Gastrocnemius medialis (tissue), 4 donors: ENCODE measurements around the gene GNAI3. TPM values are rescaled to one million over a fixed set of nuclear protein-coding genes. Genes with fewer than 3 reads are reported as not detected.

ENCODE experiments used
- ATAC-seq, 2 donors: fragments of 150-250 bp; one replicate each; pipeline ENCODE4 v1.9.1; 2016
- DNase-seq, 2 donors: peaks; one replicate each; pipeline ENCODE4 v3.0.0-alpha.2; 2019
- H3K27ac ChIP-seq, 4 donors: fragments of 200-600 bp; sonication (generic); 1 replicate in 1 of 4; 2 replicates in 3 of 4; pipeline ENCODE4 v1.5.1; 2016 to 2018; ENCODE audit warnings: mild to moderate bottlenecking in 2 of 4, moderate library complexity in 1 of 4
- H3K27me3 ChIP-seq, 3 donors: fragments of 200-600 bp; sonication (generic) in 2 of 3; 1 replicate in 1 of 3; 2 replicates in 2 of 3; pipeline versions ENCODE4 v1.5.1 to v1.6.0; 2016 to 2019; ENCODE audit warnings: mild to moderate bottlenecking in 1 of 3, moderate library complexity in 1 of 3
- H3K36me3 ChIP-seq, 2 donors: fragments of 200-600 bp; sonication (generic) in 1 of 2; one replicate each; pipeline ENCODE4 v1.5.1; 2017 to 2018
- H3K4me1 ChIP-seq, 2 donors: fragments of 200-600 bp; sonication (generic) in 1 of 2; one replicate each; pipeline ENCODE4 v1.5.1; 2016 to 2017; ENCODE audit warnings: mild to moderate bottlenecking in 2 of 2
- H3K4me3 ChIP-seq, 4 donors: fragments of 200-600 bp; sonication (generic) in 3 of 4; 1 replicate in 1 of 4; 2 replicates in 3 of 4; pipeline ENCODE4 v1.5.1; 2016 to 2019; ENCODE audit warnings: mild to moderate bottlenecking in 2 of 4
- H3K9me3 ChIP-seq, 3 donors: fragments of 200-600 bp; sonication (generic) in 2 of 3; 1 replicate in 1 of 3; 2 replicates in 2 of 3; pipeline ENCODE4 v1.5.1; 2016 to 2019
- POLR2A ChIP-seq, 2 donors: fragments of 450-650 bp; IDR thresholded peaks; one replicate each; pipeline ENCODE4 v1.6.1; 2017; ENCODE audit warnings: antibody characterized with exemption in 2 of 2, mild to moderate bottlenecking in 2 of 2, moderate library complexity in 2 of 2
- in situ Hi-C, 4 donors: fragments of 200-750 bp; cut with MboI; loops; one replicate each; pipeline versions ENCODE4 v1.15.0 to v1.8.0; 2017; ENCODE audit warnings: low sequenced_read_pairs in 4 of 4
- intact Hi-C: fragments of 100-400 bp; cut with DNase I; formaldehyde crosslinking; loops from one replicate; pipeline ENCODE4 v1.15.1; 2023; ENCODE audit warnings: low total_unique reads
- total RNA-seq, 4 donors: library from RNA; depleted of rRNA; stranded (reverse); fragments of >200 nt; gene quantifications; one replicate each; pipeline versions ENCODE4 v1.1.0 to v1.2.3, GENCODE V29; 2016
- TF ChIP-seq, protein P1 (sequence below), 5 experiments: fragments of 450-650 bp in 3 of 5; fragments of 200-600 bp in 2 of 5; sonication (generic) in 2 of 5; IDR thresholded peaks in 4 of 5; conservative IDR thresholded peaks in 1 of 5; 1 replicate in 4 of 5; 2 replicates in 1 of 5; pipeline ENCODE4 v1.5.1; 2016 to 2019; ENCODE audit warnings: antibody characterized with exemption in 5 of 5, mild to moderate bottlenecking in 3 of 5, moderate library complexity in 3 of 5

The GNAI3 gene
- total RNA-seq, 4 donors from 2014 or later = 0.90 to 2.5 (median 1.8) TPM

DNA sequence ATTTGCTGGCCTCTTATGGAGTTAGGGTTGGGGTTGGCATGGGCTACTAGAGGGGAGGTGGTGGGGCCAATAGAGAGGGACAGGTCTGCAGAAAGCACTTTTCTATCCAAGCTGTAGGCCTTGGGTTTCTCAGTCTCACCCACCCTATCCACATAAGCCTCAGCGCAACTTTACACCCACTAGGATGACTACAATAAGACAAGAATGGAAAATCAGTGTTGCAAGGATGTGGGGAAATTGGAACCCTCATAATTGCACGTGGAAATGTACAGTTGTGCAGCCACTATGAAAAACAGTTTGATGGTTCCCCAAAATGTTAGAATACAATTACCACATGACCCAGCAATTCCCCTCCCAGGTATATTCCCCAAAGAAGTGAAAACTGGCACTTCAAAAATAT, 93.4 kb downstream of the GNAI3 start:
- Histone ChIP-seq H3K4me3 (no peak overlapping the region), H3K9me3 (no peaks in the 10 kb centered on the region), H3K27ac (no peak overlapping the region), H3K27me3 (no peaks in the 10 kb centered on the region), H3K4me1 (peaks cover 0 to 6% of the 10 kb centered on the region in 2 donors), H3K36me3 (no peaks in the 10 kb centered on the region)
- in situ Hi-C loops = loop anchor here (5.0 to 10.0 kb wide), 3 partner anchors 130 to 345 kb away; partner anchors contain the start of gene AHCYL1 (in 1 of the 4)
- intact Hi-C loops = loop anchor here (2.0 to 5.0 kb wide), 4 partner anchors 45 to 343 kb away; partner anchors contain the start of genes AHCYL1, GNAI3 and GSTM1
- ATAC-seq = no peak
- TF ChIP-seq POLR2A (IDR thresholded peaks at IDR 0.05) = no peak
- TF ChIP-seq, protein P1, sequence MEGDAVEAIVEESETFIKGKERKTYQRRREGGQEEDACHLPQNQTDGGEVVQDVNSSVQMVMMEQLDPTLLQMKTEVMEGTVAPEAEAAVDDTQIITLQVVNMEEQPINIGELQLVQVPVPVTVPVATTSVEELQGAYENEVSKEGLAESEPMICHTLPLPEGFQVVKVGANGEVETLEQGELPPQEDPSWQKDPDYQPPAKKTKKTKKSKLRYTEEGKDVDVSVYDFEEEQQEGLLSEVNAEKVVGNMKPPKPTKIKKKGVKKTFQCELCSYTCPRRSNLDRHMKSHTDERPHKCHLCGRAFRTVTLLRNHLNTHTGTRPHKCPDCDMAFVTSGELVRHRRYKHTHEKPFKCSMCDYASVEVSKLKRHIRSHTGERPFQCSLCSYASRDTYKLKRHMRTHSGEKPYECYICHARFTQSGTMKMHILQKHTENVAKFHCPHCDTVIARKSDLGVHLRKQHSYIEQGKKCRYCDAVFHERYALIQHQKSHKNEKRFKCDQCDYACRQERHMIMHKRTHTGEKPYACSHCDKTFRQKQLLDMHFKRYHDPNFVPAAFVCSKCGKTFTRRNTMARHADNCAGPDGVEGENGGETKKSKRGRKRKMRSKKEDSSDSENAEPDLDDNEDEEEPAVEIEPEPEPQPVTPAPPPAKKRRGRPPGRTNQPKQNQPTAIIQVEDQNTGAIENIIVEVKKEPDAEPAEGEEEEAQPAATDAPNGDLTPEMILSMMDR (IDR thresholded peaks at IDR 0.05 in 4 of 5, conservative IDR thresholded peaks at IDR 0.05 in 1 of 5) = no peak
- no peak for DNase-seq

DNA sequence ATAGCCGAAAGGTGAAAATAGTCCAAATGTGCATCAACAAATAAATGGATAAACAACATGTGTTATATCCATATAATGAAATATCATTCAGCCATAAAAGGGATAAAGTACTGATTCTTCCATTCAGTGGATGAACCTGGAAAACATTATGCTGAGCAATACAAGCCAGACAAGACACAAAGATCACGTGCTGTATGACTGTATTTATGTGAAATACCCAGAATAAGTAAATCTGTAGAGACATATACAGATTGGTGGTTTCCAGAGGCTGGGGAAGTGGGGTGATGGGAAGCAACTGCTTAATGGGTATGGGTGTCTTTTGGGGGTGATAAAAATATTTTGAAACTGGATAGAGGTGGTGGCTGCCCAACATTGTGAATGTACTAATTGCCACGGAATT, 94.2 kb downstream of the GNAI3 start:
- in situ Hi-C loops = loop anchor here (5.0 to 10.0 kb wide), 3 partner anchors 130 to 345 kb away; partner anchors contain the start of gene AHCYL1 (in 1 of the 4)
- TF ChIP-seq, protein P1 (IDR thresholded peaks at IDR 0.05 in 4 of 5, conservative IDR thresholded peaks at IDR 0.05 in 1 of 5) = no peak
- TF ChIP-seq POLR2A (IDR thresholded peaks at IDR 0.05) = no peak
- intact Hi-C loops = loop anchor here (2.0 to 5.0 kb wide), 3 partner anchors 44 to 95 kb away; partner anchors contain the start of genes GNAI3 and GSTM1

DNA sequence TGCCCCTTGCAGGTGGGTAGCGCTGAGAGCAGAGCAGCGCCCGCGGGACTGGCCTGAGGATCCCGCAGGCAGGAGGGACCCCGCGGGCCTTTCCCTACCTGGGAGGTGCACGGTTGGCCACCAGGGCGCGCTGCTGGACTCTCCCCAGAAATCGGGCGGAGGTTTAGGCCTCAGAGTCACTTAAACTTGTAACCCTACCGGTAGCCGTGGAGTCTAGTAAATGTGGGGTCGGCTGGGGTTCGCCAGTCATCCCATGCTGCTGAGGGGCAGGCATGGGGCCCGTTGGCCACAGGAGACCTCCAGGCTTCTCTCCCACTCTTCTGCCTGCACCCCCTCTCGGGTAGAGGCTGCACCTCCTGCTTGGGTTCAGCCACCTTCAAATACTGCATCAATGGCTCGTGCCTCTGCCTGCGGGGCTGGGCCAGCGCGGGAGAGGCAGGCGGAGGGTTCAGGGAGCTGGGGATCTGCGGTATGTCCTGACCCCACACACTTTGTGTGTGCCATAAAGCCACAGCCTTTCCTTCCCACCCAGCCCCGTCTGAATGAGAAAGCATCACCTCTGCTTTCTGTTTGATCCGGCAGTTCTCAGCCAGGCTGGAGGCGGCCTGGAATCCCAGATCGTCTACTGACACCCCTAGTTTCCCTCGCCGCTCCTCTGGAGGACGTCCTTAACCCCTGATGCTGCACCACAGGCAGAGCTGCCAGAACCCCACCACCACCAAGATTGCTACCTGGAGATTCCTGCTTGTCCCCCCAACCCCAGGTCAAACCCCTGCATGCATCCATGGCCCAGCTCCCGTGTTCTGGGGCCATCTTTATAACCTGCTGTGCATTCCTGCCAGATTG, 95.2 kb downstream of the GNAI3 start:
- Histone ChIP-seq H3K27ac (no peak overlapping the region), H3K4me1 (peaks cover 0 to 6% of the 10 kb centered on the region in 2 donors), H3K27me3 (no peaks in the 10 kb centered on the region), H3K4me3 (peak overlapping the region in 1 of 4 donors; percentile 14), H3K36me3 (no peaks in the 10 kb centered on the region), H3K9me3 (no peaks in the 10 kb centered on the region)
- in situ Hi-C loops (loop anchor here (5.0 to 10.0 kb wide), 3 partner anchors 129 to 344 kb away; partner anchors contain the start of gene AHCYL1 (in 1 of the 4)), intact Hi-C loops (loop anchor here (2.0 to 5.0 kb wide), 3 partner anchors 43 to 96 kb away; partner anchors contain the start of genes GNAI3 and GSTM1)
- TF ChIP-seq, protein P1 (IDR thresholded peaks at IDR 0.05 in 4 of 5, conservative IDR thresholded peaks at IDR 0.05 in 1 of 5) = peak; percentile 73 to 92 (median 85)
- no peak for TF ChIP-seq POLR2A (IDR thresholded peaks at IDR 0.05)
- DNase-seq = peak; percentile 60 to 69
- peak; percentile 92 to 95 for ATAC-seq

More for the DNA sequence above, 94.2 kb downstream of the GNAI3 start:
- Histone ChIP-seq H3K36me3 (no peaks in the 10 kb centered on the region), H3K4me3 (no peak overlapping the region), H3K27ac (no peak overlapping the region), H3K27me3 (no peaks in the 10 kb centered on the region), H3K9me3 (no peaks in the 10 kb centered on the region), H3K4me1 (peaks cover 0 to 6% of the 10 kb centered on the region in 2 donors)
- ATAC-seq (no peak), DNase-seq (no peak)

DNA sequence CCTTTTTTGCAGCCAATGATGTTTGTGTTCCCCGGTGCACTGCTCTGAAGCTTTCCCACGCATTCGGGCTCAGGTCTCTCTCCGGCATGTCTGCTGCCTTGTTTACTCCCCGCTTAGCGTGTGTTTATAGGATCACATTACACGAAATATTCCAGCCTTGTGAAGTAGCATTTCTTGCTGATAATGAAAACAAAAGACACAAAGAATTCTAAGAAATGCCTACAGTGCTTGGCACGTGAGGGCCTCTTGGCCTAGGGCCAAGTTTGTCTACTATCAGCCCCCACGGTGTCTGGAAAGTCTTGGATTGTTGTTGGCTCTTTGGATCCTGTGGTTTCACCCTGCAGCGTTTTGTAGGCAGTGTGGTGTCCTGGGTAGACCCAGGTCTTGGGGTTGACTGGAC, 96.3 kb downstream of the GNAI3 start:
- DNase-seq (no peak), ATAC-seq (no peak)
- H3K27ac ChIP-seq = no peak overlapping the region
- TF ChIP-seq, protein P1 (IDR thresholded peaks at IDR 0.05 in 4 of 5, conservative IDR thresholded peaks at IDR 0.05 in 1 of 5) = no peak
- TF ChIP-seq POLR2A (IDR thresholded peaks at IDR 0.05) = no peak
- in situ Hi-C loops (loop anchor here (5.0 to 10.0 kb wide), 3 partner anchors 128 to 343 kb away; partner anchors contain the start of gene AHCYL1 (in 1 of the 4)), intact Hi-C loops (loop anchor here (5.0 kb wide), 2 partner anchors 58 to 97 kb away; partner anchors contain the start of gene GNAI3)
- no peaks in the 10 kb centered on the region for H3K27me3 ChIP-seq
- peaks cover 0 to 6% of the 10 kb centered on the region in 2 donors for H3K4me1 ChIP-seq
- no peaks in the 10 kb centered on the region for H3K36me3 ChIP-seq
- no peaks in the 10 kb centered on the region for H3K9me3 ChIP-seq
- H3K4me3 ChIP-seq = no peak overlapping the region
